Adrenal gland (tissue), 12 donors: Measurements from ENCODE around the gene PRMT2. TPM values are rescaled to one million over a fixed set of nuclear protein-coding genes. Genes with fewer than 3 reads are reported as not detected.
A peak's percentile ranks its signal among the peaks of the same experiment; 100 is the strongest.

Source experiments
- DNase-seq, 7 donors: peaks; one replicate each; pipeline ENCODE4 v3.0.0-alpha.2; 2019 to 2020
- H3K27ac ChIP-seq, 5 donors: fragments of 200-600 bp; sonication (generic) in 4 of 5; 1 replicate in 3 of 5; 2 replicates in 2 of 5; pipeline versions ENCODE4 v1.5.1 to v1.8.0; 2016 to 2020; ENCODE audit warnings: mild to moderate bottlenecking in 1 of 5
- H3K27me3 ChIP-seq: fragments of 200-600 bp; 2 replicates; pipeline ENCODE4 v1.8.0; 2021
- H3K36me3 ChIP-seq, 2 donors: fragments of 200-600 bp; replicated peaks in 1 of 2; 1 replicate in 1 of 2; 2 replicates in 1 of 2; pipeline versions ENCODE4 v1.5.1 to v1.8.0; 2018 to 2022
- H3K4me1 ChIP-seq, 2 donors: fragments of 200-600 bp; replicated peaks in 1 of 2; 1 replicate in 1 of 2; 2 replicates in 1 of 2; pipeline versions ENCODE4 v1.5.1 to v1.8.0; 2018 to 2021
- H3K4me3 ChIP-seq, 4 donors: fragments of 200-600 bp; sonication (generic) in 3 of 4; one replicate each; pipeline ENCODE4 v1.5.1; 2016 to 2018
- H3K9me3 ChIP-seq, 3 donors: fragments of 200-600 bp; sonication (generic) in 1 of 3; replicated peaks in 1 of 3; 1 replicate in 2 of 3; 2 replicates in 1 of 3; pipeline versions ENCODE4 v1.5.1 to v1.8.0; 2016 to 2021
- POLR2A ChIP-seq, 2 donors: fragments of 450-650 bp; IDR thresholded peaks; one replicate each; pipeline ENCODE4 v1.6.1; 2017; ENCODE audit warnings: antibody characterized with exemption in 2 of 2, mild to moderate bottlenecking in 2 of 2, moderate library complexity in 1 of 2
- WGBS, 4 donors: extraction: QIAGEN DNeasy Blood & Tissue Kit in 2 of 4; methylation state at CpG; one replicate each; pipeline versions ENCODE4 v1.1.5 to v1.1.7; 2013 to 2017; 5-methylcytosine and 5-hydroxymethylcytosine counted together
- intact Hi-C, 2 donors: fragments of 100-400 bp; cut with DNase I; formaldehyde crosslinking; loops; one replicate each; pipeline versions ENCODE4 v1.14.1 to v1.15.0; 2022 to 2023
- polyA plus RNA-seq, 3 donors: library from polyadenylated mRNA; stranded (reverse); fragments of 200-250 nt in 2 of 3; fragments of 350-450 nt in 1 of 3; fragmentation: Illumina TruSeq in 1 of 3; extraction: RNeasy Lipid Tissue Mini Kit (QIAGEN cat#74804) in 1 of 3; gene quantifications; one replicate each; pipeline ENCODE4 v1.2.3, GENCODE V29; 2013 to 2014
- total RNA-seq, 9 donors: library from RNA; depleted of rRNA in 4 of 9; stranded (reverse); fragments of >200 nt in 4 of 9; fragments of 120-200 nt in 1 of 9; fragmentation: NEBNext Ultra II Directional in 1 of 9; extraction: Animal tissue kit (Norgen Biotek cat#: 25700) in 1 of 9; gene quantifications; one replicate each; pipeline versions ENCODE4 v1.1.0 to v1.2.4, GENCODE V29; 2013 to 2023
- TF ChIP-seq, protein P1 (sequence below), 6 experiments: fragments of 450-650 bp in 4 of 6; fragments of 200-600 bp in 2 of 6; sonication (generic) in 1 of 6; IDR thresholded peaks; 1 replicate in 5 of 6; 2 replicates in 1 of 6; pipeline versions ENCODE4 v1.5.1 to v1.8.0; 2016 to 2021; ENCODE audit warnings: antibody characterized with exemption in 6 of 6, mild to moderate bottlenecking in 2 of 6, moderate library complexity in 1 of 6
- donor health status: healthy with polysubstance abuse.
- donor health status: Bipolar disorder and iron deficiency.
- donor health status: DM: yes; HTN: yes; CAD: no.
- donor health status: DM: no; HTN: no; CAD: no.
- donor health status: DM: no; HTN: no; CAD: no.
- donor health status: DM: yes; HTN: yes; CAD: no.

The PRMT2 gene
- total and polyA plus RNA-seq, 12 donors: 47.4 to 115 (median 74.5) TPM

DNA sequence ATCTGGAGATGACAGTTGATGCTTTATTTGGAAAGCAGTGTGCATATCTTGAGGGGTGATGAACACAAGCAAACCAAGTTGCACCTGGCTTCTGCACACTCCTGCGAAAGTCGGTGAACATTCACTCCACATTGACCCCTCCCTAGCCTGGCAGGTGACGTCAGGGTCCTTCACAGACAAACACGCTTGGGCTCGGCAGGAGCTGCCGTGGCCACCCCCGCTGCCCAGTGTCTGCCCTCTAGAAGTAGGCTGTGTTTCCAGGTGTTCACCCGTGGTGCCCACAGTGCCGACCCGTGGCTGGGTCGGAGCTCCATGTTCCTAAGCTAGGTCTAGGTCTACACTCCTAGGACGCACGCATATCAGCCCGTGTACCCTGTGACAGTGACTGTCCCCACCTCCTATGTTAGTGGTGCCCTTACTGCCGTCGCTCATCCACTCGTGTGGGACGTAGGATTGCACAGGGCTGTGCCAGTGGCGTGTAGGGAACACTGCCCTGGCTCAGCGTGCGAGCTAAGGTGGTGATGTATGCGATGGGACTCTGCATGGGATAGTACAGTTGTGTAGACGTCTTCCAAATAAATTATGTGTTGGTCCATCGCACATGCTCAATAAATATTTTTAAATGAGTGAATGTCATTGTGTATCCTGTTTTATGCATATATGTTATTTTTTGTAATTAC, 29.0 kb downstream of the PRMT2 start:
- Histone ChIP-seq H3K27ac (no peak overlapping the region), H3K4me1 (peaks cover 0 to 14% of the 10 kb centered on the region in 2 donors), H3K4me3 (no peak overlapping the region), H3K9me3 (no peaks in the 10 kb centered on the region), H3K36me3 (peaks cover 0 to 2% of the 10 kb centered on the region in 2 donors), H3K27me3 (no peaks in the 10 kb centered on the region)
- no peak for DNase-seq
- no peak for TF ChIP-seq POLR2A (IDR thresholded peaks at IDR 0.05)
- TF ChIP-seq, protein P1, sequence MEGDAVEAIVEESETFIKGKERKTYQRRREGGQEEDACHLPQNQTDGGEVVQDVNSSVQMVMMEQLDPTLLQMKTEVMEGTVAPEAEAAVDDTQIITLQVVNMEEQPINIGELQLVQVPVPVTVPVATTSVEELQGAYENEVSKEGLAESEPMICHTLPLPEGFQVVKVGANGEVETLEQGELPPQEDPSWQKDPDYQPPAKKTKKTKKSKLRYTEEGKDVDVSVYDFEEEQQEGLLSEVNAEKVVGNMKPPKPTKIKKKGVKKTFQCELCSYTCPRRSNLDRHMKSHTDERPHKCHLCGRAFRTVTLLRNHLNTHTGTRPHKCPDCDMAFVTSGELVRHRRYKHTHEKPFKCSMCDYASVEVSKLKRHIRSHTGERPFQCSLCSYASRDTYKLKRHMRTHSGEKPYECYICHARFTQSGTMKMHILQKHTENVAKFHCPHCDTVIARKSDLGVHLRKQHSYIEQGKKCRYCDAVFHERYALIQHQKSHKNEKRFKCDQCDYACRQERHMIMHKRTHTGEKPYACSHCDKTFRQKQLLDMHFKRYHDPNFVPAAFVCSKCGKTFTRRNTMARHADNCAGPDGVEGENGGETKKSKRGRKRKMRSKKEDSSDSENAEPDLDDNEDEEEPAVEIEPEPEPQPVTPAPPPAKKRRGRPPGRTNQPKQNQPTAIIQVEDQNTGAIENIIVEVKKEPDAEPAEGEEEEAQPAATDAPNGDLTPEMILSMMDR (IDR thresholded peaks at IDR 0.05): no peak
- intact Hi-C loops: no loop called here
- 89 to 96% (median 96%) methylated on average over 18 to 24 of the region's 24 CpGs for WGBS, 4 donors

DNA sequence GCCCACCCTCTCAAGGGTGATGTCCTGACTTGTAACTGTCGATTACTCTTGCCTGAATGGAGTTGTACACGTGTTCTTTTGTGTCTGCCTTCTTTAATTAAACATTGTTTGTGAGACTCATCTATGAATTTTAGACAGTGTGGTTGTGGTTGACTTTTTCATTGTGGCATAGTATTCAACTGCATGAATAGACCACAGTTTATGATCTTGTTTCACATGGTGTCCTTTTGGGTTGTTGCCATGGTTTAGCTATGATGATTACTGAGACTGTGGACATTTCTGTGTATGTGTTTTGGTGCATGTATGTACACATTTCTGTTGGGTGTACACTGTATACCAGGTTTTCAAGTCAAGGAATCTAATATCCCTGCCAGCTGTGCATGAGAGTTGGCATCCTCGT, 30.1 kb downstream of the PRMT2 start:
- no peak overlapping the region for H3K27ac ChIP-seq
- peaks cover 0 to 14% of the 10 kb centered on the region in 2 donors for H3K4me1 ChIP-seq
- intact Hi-C loops: no loop called here
- no peak for TF ChIP-seq POLR2A (IDR thresholded peaks at IDR 0.05)
- TF ChIP-seq, protein P1 (IDR thresholded peaks at IDR 0.05): no peak
- WGBS, 4 donors: 86 to 90% (median 87%) methylated on average over 3 of the region's 3 CpGs
- H3K27me3 ChIP-seq: no peaks in the 10 kb centered on the region
- no peaks in the 10 kb centered on the region for H3K9me3 ChIP-seq
- no peak overlapping the region for H3K4me3 ChIP-seq
- no peaks in the 10 kb centered on the region for H3K36me3 ChIP-seq
- DNase-seq: no peak

DNA sequence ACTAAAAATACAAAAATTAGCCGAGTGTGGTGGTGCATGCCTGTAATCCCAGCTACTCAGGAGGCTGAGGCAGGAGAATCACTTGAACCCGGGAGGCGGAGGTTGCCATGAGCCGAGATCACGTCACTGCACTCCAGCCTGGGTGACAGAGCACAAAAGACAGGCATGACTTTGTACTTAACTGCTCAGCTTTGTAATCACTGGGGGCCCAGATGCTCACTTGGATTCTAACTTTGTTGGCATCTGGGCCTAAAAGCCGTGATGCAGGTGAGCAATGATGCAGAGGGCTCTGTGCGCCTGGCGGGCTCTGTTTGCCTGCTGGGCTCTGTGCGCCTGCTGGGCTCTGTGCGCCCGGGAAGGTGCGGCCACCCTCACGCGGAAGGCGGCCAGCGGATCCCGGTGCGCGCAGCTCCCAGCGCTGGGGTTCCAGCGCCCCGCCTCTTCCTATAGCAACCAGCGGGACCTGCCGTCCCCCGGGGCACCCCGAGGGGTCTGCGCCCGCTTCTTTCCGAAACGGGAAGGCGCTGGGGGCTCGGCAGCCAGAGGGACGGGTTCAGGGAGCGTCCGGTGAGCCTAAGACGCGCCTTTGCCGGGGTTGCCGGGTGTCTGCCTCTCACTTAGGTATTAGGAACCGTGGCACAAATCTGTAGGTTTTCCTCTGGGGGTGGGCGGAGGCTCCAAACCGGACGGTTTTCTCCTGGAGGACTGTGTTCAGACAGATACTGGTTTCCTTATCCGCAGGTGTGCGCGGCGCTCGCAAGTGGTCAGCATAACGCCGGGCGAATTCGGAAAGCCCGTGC, 31.7 kb downstream of the PRMT2 start:
- intact Hi-C loops: no loop called here
- Histone ChIP-seq H3K27ac (no peak overlapping the region), H3K36me3 (no peaks in the 10 kb centered on the region), H3K4me1 (peaks cover 0 to 14% of the 10 kb centered on the region in 2 donors), H3K4me3 (peak overlapping the region in 1 of 4 donors; percentile 45), H3K27me3 (no peaks in the 10 kb centered on the region), H3K9me3 (no peaks in the 10 kb centered on the region)
- 7 to 66% (median 10%) methylated on average over 6 to 53 of the region's 53 CpGs for WGBS, 4 donors
- no peak for DNase-seq
- TF ChIP-seq, protein P1 (IDR thresholded peaks at IDR 0.05): no peak
- TF ChIP-seq POLR2A (IDR thresholded peaks at IDR 0.05): no peak

DNA sequence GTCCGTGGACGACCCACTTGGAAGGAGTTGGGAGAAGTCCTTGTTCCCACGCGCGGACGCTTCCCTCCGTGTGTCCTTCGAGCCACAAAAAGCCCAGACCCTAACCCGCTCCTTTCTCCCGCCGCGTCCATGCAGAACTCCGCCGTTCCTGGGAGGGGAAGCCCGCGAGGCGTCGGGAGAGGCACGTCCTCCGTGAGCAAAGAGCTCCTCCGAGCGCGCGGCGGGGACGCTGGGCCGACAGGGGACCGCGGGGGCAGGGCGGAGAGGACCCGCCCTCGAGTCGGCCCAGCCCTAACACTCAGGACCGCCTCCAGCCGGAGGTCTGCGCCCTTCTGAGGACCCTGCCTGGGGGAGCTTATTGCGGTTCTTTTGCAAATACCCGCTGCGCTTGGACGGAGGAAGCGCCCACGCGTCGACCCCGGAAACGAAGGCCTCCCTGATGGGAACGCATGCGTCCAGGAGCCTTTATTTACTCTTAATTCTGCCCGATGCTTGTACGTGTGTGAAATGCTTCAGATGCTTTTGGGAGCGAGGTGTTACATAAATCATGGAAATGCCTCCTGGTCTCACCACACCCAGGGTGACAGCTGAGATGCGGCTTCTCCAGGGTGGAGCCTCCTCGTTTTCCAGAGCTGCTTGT, 32.4 kb downstream of the PRMT2 start:
- H3K27ac ChIP-seq: no peak overlapping the region
- intact Hi-C loops: no loop called here
- H3K4me1 ChIP-seq: peaks cover 0 to 14% of the 10 kb centered on the region in 2 donors
- H3K4me3 ChIP-seq: peak overlapping the region in 1 of 4 donors; percentile 45
- no peaks in the 10 kb centered on the region for H3K27me3 ChIP-seq
- no peaks in the 10 kb centered on the region for H3K9me3 ChIP-seq
- no peak for TF ChIP-seq POLR2A (IDR thresholded peaks at IDR 0.05)
- TF ChIP-seq, protein P1 (IDR thresholded peaks at IDR 0.05): no peak
- H3K36me3 ChIP-seq: no peaks in the 10 kb centered on the region
- DNase-seq: no peak
- WGBS, 4 donors: 1 to 3% (median 2%) methylated on average over 30 to 53 of the region's 53 CpGs
